K562 (cell line): ENCODE data around the gene SLC44A5. TPM values are rescaled to one million over a fixed set of nuclear protein-coding genes. Genes with fewer than 3 reads are reported as not detected.
A peak's percentile ranks its signal among the peaks of the same experiment; 100 is the strongest.

Source experiments
- ATAC-seq: fragments of 200-7000 bp; cut with Tn5 transposase; 3 replicates; pipeline ENCODE4 v1.9.1; 2020; ENCODE audit warnings: moderate library complexity
- BruUV-seq: library from RNA; stranded (reverse); fragments of 400-500 nt; replicated peaks from 2 replicates; lab custom pipeline; 2021; lab: Mats Ljungman, UMichigan
- CTCF ChIA-PET: fragments of 300-600 bp; formaldehyde crosslinking; extraction: SDS; loops from one replicate; lab custom pipeline; 2021; ENCODE audit warnings: low intra/inter-chr PET ratio; lab: Yijun Ruan, JAX
- POLR2A ChIA-PET: fragments of 300-600, 350-650 bp; sonication (Branson Sonifier 250); formaldehyde crosslinking; extraction: SDS; loops from one replicate; lab custom pipeline; 2021; ENCODE audit warnings: antibody characterized with exemption, inconsistent platforms; lab: Yijun Ruan, JAX
- DNase-seq, 4 experiments: peaks; one replicate each; pipeline versions ENCODE4 v3.0.0 to v3.0.0-alpha.2; 2011 to 2018; ENCODE audit warnings: low spot score in 3 of 4, mixed read lengths in 3 of 4; ENCODE audit errors: extremely low read depth in 1 of 4
- FAIRE-seq: peaks from 2 replicates; lab custom pipeline; 2011; peaks lifted over from hg19 to GRCh38; lab: Jason Lieb, UNC
- H2AFZ ChIP-seq: 2 replicates; pipeline ENCODE4 v1.6.0; 2011; ENCODE audit warnings: low read depth, low read length, control low read depth, inconsistent platforms
- H3K27ac ChIP-seq: fragments of 200-600 bp; 3 replicates; pipeline ENCODE4 v1.8.0; 2011; ENCODE audit warnings: low read depth, mild to moderate bottlenecking, control low read depth, inconsistent platforms, low read length, moderate library complexity, mixed read lengths; ENCODE audit errors: extremely low read depth
- H3K27me3 ChIP-seq, 2 experiments: fragments of 300-600 bp in 1 of 2; 2 replicates in 1 of 2; 3 replicates in 1 of 2; pipeline versions ENCODE4 v1.6.0 to v1.8.0; 2011; ENCODE audit warnings: inconsistent platforms in 2 of 2, low read length in 2 of 2, mild to moderate bottlenecking in 1 of 2, mixed read lengths in 1 of 2, moderate library complexity in 1 of 2; ENCODE audit not compliant: control insufficient read depth in 2 of 2, insufficient read depth in 2 of 2
- H3K36me3 ChIP-seq: fragments of 300-600 bp; 3 replicates; pipeline ENCODE4 v1.8.0; 2011; ENCODE audit warnings: mild to moderate bottlenecking, low read length, inconsistent platforms; ENCODE audit not compliant: control insufficient read depth, insufficient read depth
- H3K4me1 ChIP-seq, 2 experiments: fragments of 200-600 bp in 1 of 2; replicated peaks in 1 of 2; 2 replicates in 1 of 2; 3 replicates in 1 of 2; pipeline versions ENCODE4 v1.5.1 to v1.8.0; 2011; ENCODE audit warnings: inconsistent platforms in 2 of 2, low read length in 2 of 2, mild to moderate bottlenecking in 1 of 2, mixed read lengths in 1 of 2, moderate library complexity in 1 of 2; ENCODE audit not compliant: control insufficient read depth in 2 of 2, insufficient read depth in 2 of 2
- H3K4me2 ChIP-seq: 2 replicates; pipeline ENCODE4 v1.6.1; 2011; ENCODE audit warnings: low read length, control low read depth, inconsistent platforms, mixed read lengths; ENCODE audit not compliant: insufficient read depth
- H3K4me3 ChIP-seq: fragments of 200-600 bp; sonication (generic), shearing (Covaris generic); 2 replicates; pipeline ENCODE4 v1.5.1; 2016; ENCODE audit warnings: control low read depth, inconsistent platforms
- H3K79me2 ChIP-seq: fragments of 200-600 bp; 3 replicates; pipeline ENCODE4 v1.8.0; 2011; ENCODE audit warnings: low read length, inconsistent platforms; ENCODE audit not compliant: control insufficient read depth, insufficient read depth
- H3K9ac ChIP-seq, 2 experiments: 2 replicates each; pipeline versions ENCODE4 v1.6.0 to v1.6.1; 2011; ENCODE audit warnings: low read depth in 2 of 2, low read length in 2 of 2, control low read depth in 1 of 2, inconsistent platforms in 1 of 2, mild to moderate bottlenecking in 1 of 2, mixed read lengths in 1 of 2; ENCODE audit not compliant: insufficient read depth in 1 of 2
- H3K9me1 ChIP-seq: one replicate; pipeline ENCODE4 v1.6.0; 2011; ENCODE audit warnings: inconsistent platforms, mild to moderate bottlenecking, low read length, moderate library complexity; ENCODE audit not compliant: control insufficient read depth, insufficient read depth
- H3K9me3 ChIP-seq: replicated peaks from 2 replicates; pipeline ENCODE4 v1.5.1; 2011; ENCODE audit warnings: low read depth, low read length, inconsistent platforms; ENCODE audit not compliant: control insufficient read depth, insufficient read depth
- H4K20me1 ChIP-seq: replicated peaks from 2 replicates; pipeline ENCODE4 v1.6.1; 2011; ENCODE audit warnings: low read length, inconsistent platforms, mixed read lengths; ENCODE audit not compliant: control insufficient read depth, insufficient read depth
- CBFA2T2 ChIP-seq: fragments of 450-650 bp; conservative IDR thresholded peaks from 2 replicates; pipeline ENCODE4 v1.6.1; 2017; ENCODE audit warnings: mild to moderate bottlenecking
- CEBPB ChIP-seq: fragments of 450-650 bp; IDR thresholded peaks from 2 replicates; pipeline ENCODE4 v1.6.1; 2016; ENCODE audit warnings: missing genetic modification characterization, missing compliant biosample characterization
- EP400 ChIP-seq: fragments of 450-650 bp; IDR thresholded peaks from 2 replicates; pipeline ENCODE4 v1.6.1; 2017; ENCODE audit warnings: antibody characterized with exemption, mild to moderate bottlenecking, moderate library complexity
- HDAC6 ChIP-seq: IDR thresholded peaks from 2 replicates; pipeline ENCODE4 v1.6.1; 2012; ENCODE audit warnings: low read depth, mild to moderate bottlenecking, control low read depth, inconsistent platforms, low read length, moderate library complexity
- KDM1A ChIP-seq, 2 experiments: fragments of 450-650 bp; IDR thresholded peaks; 2 replicates each; pipeline ENCODE4 v1.6.1; 2016; ENCODE audit warnings: mild to moderate bottlenecking in 2 of 2
- KDM5B ChIP-seq: fragments of 200-600 bp; sonication (generic); IDR thresholded peaks from 2 replicates; pipeline ENCODE4 v1.6.1; 2012; ENCODE audit warnings: low read depth, mild to moderate bottlenecking, moderate library complexity, low read length, control low read depth, inconsistent platforms; ENCODE audit not compliant: insufficient replicate concordance
- MECOM ChIP-seq: fragments of 250-450 bp; sonication (Bioruptor Pico); IDR thresholded peaks from 2 replicates; pipeline ENCODE4 v1.8.0; 2022; ENCODE audit warnings: inconsistent platforms
- NCOA4 ChIP-seq: fragments of 450-650 bp; IDR thresholded peaks from 2 replicates; pipeline ENCODE4 v1.6.1; 2018; ENCODE audit warnings: mild to moderate bottlenecking; ENCODE audit not compliant: partially characterized antibody
- NUFIP1 ChIP-seq: fragments of 450-650 bp; IDR thresholded peaks from 2 replicates; pipeline ENCODE4 v1.6.1; 2018; ENCODE audit not compliant: partially characterized antibody
- PPARD ChIP-seq: fragments of 250-450 bp; sonication (Bioruptor Pico); IDR thresholded peaks from 2 replicates; pipeline ENCODE4 v1.8.0; 2022; ENCODE audit warnings: inconsistent platforms, mild to moderate bottlenecking, moderate library complexity
- SIN3B ChIP-seq: fragments of 450-650 bp; IDR thresholded peaks from 2 replicates; pipeline ENCODE4 v1.6.1; 2017; ENCODE audit warnings: low read depth, mild to moderate bottlenecking, moderate library complexity
- STAT5A ChIP-seq: IDR thresholded peaks from 2 replicates; pipeline ENCODE4 v1.6.1; 2012; ENCODE audit warnings: low read length, inconsistent platforms, borderline replicate concordance
- TCF3 ChIP-seq: sonication (generic); formaldehyde crosslinking; IDR thresholded peaks from 2 replicates; pipeline ENCODE4 v1.4.0; 2020; ENCODE audit warnings: mild to moderate bottlenecking, missing genetic modification reagents
- ZC3H11A ChIP-seq: IDR thresholded peaks from 2 replicates; pipeline ENCODE4 v1.6.1; 2012; ENCODE audit warnings: low read depth, low read length, improper control_type of control experiment
- WGBS: fragments of 100-300 bp; shearing (Covaris generic); methylation state at CpG from one replicate; pipeline ENCODE4 v1.1.6; 2016; ENCODE audit warnings: low coverage, mixed read lengths; ENCODE audit not compliant: insufficient coverage; ENCODE audit errors: missing lambda C conversion rate; 5-methylcytosine and 5-hydroxymethylcytosine counted together
- in situ Hi-C: fragments of 300-500 bp; cut with MboI; formaldehyde crosslinking; loops from 4 replicates; pipeline ENCODE4 v1.15.0; 2018; ENCODE audit warnings: inconsistent platforms, mixed read lengths
- intact Hi-C: fragments of 100-400 bp; cut with micrococcal nuclease; formaldehyde crosslinking; loops from 2 replicates; pipeline ENCODE4 v1.14.2; 2022
- polyA plus RNA-seq, 8 experiments: library from polyadenylated mRNA; depleted of rRNA in 4 of 8; stranded (reverse) in 5 of 8; unstranded in 3 of 8; fragments of >200 nt; fragmentation: Nextera tagmentation in 2 of 8; fragmentation: Illumina TruSeq in 1 of 8; extraction: Ambion mirVana in 2 of 8; extraction: Trizol in 1 of 8; gene quantifications; 2 replicates each; pipeline versions ENCODE4 v1.2.1 to v1.2.3, GENCODE V29; 2011 to 2014; ENCODE audit warnings: inconsistent platforms in 1 of 8, missing spikeins in 1 of 8
- total RNA-seq, 7 experiments: library from RNA; depleted of rRNA in 6 of 7; stranded (reverse); fragments of >200 nt in 6 of 7; fragmentation: Illumina TruSeq in 2 of 7; extraction: Trizol in 2 of 7; gene quantifications; 2 replicates each; pipeline versions ENCODE4 v1.2.1 to v1.2.3, GENCODE V29; 2011 to 2021; ENCODE audit warnings: low replicate concordance in 1 of 7
- TF ChIP-seq, protein P1 (sequence below): sonication (generic); formaldehyde crosslinking; IDR thresholded peaks from 2 replicates; pipeline ENCODE4 v1.8.1; 2022; ENCODE audit warnings: missing genetic modification reagents
- TF ChIP-seq, protein P2 (sequence below): sonication (generic); formaldehyde crosslinking; IDR thresholded peaks from 2 replicates; pipeline ENCODE4 v1.9.0; 2022; ENCODE audit warnings: mild to moderate bottlenecking, missing genetic modification reagents
- TF ChIP-seq, protein P3 (sequence below): sonication (generic); formaldehyde crosslinking; IDR thresholded peaks from 2 replicates; pipeline ENCODE4 v1.8.0; 2022; ENCODE audit warnings: mild to moderate bottlenecking, missing genetic modification reagents

The SLC44A5 gene
- total and polyA plus RNA-seq, 9 of the 15 experiments (the other 6 are each of a cell fraction or from before 2014, with no cell fraction given) = 1.2 to 10.1 (median 3.2) TPM

DNA sequence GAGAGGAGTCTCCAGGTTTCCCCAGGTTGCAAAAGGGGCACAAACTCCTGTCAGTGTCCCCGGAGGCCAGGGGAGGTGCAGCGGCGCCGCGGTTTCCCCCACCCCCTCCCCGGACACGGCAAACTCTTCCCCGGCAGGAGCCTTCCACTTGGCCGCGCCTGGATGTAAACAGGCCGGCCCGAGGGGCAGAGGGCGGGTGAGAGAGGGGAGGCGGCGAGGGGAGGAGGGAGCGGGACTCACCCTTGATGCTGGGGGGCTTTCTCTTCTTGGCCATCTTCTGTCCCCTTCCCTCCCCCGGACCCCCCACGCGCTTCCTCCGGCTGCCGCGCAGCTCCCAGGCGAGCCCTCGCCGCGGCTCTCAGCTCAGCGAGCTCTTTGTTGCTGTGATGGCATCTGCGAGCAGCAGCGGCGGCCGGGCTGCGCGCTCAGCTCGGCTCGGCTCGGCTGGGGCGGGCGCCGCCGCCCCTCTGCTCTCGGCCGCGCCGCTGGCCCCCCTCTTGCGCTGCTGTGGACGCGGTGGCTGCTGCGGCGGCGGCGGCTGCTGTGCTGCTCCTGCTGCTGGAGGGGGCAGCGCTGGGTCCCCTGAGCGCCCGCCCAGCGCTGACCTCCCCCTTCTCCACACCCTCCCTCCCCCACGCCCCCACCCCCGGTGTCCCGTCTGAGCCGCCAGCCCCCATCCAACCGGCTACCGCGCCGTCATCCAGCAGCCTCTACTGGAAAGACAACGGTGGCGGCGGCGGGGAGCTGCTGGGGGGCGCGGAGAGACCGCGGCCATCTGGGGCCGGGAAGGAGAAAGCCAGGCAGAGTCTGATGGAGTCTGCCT lies 4.9 kb upstream of the SLC44A5 start (continued):
- TF ChIP-seq KDM5B = peak; percentile 13
- TF ChIP-seq, all 486 proteins: peak for 3

DNA sequence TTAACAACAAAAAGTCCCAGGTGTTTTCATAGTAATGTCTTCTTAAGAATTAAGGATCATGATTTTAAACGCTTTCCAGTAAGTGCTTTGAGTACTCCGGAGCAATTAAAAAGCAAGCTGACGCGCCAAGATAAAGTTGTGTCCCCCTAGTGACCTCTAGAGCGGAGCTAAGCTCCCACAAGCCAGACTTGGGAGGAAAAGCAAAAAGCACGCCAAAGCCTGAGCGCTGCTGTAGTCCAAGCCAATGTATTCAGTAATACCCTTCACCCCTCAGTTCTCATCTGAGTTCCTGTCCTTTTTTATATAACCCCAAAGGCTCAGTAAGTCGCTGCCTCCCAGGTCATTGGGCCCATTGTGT lies 3.5 kb upstream of the SLC44A5 start:
- H3K36me3 ChIP-seq = no peaks in the 10 kb centered on the region
- FAIRE-seq = peak; percentile 85
- POLR2A ChIA-PET = interaction anchor here (0.7 to 1.5 kb wide), 2 partner anchors 16 to 342 kb away, joined by 4 to 5 read pairs; no protein-coding TSS in a partner anchor
- no peak overlapping the region for H3K27ac ChIP-seq
- H2AFZ ChIP-seq = no peak overlapping the region
- H3K79me2 ChIP-seq = no peaks in the 10 kb centered on the region
- peaks cover 8 to 23% of the 10 kb centered on the region in 2 experiments; a peak in 4 of 5 replicates for H3K4me1 ChIP-seq
- H3K9ac ChIP-seq = peak overlapping the region in 1 of 2 experiments; percentile 63; a peak in 1 of 4 replicates
- H4K20me1 ChIP-seq = peaks cover 8% of the 10 kb centered on the region; the same call in 1 of the 2 replicates
- peak in 2 of 4 experiments; percentile 51 to 67 for DNase-seq
- no peak overlapping the region; the same call in 1 of the 2 replicates for H3K4me3 ChIP-seq
- no peaks in the 10 kb centered on the region for H3K9me1 ChIP-seq
- peak overlapping the region; percentile 30 for H3K4me2 ChIP-seq
- ATAC-seq = peak; percentile 82
- CTCF ChIA-PET = no interaction called here
- WGBS = 1% methylated on average over 8 of the region's 8 CpGs
- intact Hi-C loops (no loop called here), in situ Hi-C loops (no loop called here)
- BruUV-seq = no TSS peak
- H3K9me3 ChIP-seq = no peaks in the 10 kb centered on the region
- H3K27me3 ChIP-seq = peaks cover 10 to 32% of the 10 kb centered on the region in 2 experiments; a peak in 3 of 5 replicates
- TF ChIP-seq, protein P1, sequence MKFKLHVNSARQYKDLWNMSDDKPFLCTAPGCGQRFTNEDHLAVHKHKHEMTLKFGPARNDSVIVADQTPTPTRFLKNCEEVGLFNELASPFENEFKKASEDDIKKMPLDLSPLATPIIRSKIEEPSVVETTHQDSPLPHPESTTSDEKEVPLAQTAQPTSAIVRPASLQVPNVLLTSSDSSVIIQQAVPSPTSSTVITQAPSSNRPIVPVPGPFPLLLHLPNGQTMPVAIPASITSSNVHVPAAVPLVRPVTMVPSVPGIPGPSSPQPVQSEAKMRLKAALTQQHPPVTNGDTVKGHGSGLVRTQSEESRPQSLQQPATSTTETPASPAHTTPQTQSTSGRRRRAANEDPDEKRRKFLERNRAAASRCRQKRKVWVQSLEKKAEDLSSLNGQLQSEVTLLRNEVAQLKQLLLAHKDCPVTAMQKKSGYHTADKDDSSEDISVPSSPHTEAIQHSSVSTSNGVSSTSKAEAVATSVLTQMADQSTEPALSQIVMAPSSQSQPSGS = no peak
- TF ChIP-seq KDM1A (IDR thresholded peaks at IDR 0.05) = peak; percentile 14 to 32; a peak in 2 of 4 replicates
- no peak for TF ChIP-seq CEBPB
- TF ChIP-seq TCF3 (CRISPR knock-in tag) = peak; percentile 32; the same call in 1 of the 2 replicates
- no peak for TF ChIP-seq MECOM
- TF ChIP-seq, protein P2, sequence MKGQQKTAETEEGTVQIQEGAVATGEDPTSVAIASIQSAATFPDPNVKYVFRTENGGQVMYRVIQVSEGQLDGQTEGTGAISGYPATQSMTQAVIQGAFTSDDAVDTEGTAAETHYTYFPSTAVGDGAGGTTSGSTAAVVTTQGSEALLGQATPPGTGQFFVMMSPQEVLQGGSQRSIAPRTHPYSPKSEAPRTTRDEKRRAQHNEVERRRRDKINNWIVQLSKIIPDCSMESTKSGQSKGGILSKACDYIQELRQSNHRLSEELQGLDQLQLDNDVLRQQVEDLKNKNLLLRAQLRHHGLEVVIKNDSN (CRISPR knock-in tag) = no peak
- TF ChIP-seq, protein P3, sequence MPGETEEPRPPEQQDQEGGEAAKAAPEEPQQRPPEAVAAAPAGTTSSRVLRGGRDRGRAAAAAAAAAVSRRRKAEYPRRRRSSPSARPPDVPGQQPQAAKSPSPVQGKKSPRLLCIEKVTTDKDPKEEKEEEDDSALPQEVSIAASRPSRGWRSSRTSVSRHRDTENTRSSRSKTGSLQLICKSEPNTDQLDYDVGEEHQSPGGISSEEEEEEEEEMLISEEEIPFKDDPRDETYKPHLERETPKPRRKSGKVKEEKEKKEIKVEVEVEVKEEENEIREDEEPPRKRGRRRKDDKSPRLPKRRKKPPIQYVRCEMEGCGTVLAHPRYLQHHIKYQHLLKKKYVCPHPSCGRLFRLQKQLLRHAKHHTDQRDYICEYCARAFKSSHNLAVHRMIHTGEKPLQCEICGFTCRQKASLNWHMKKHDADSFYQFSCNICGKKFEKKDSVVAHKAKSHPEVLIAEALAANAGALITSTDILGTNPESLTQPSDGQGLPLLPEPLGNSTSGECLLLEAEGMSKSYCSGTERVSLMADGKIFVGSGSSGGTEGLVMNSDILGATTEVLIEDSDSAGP (CRISPR knock-in tag) = no peak
- TF ChIP-seq NCOA4 = no peak
- TF ChIP-seq STAT5A = peak; percentile 21; the same call in 1 of the 2 replicates
- TF ChIP-seq ZC3H11A = no peak
- no peak for TF ChIP-seq SIN3B
- TF ChIP-seq CBFA2T2 = peak; percentile 12; the same call in 1 of the 2 replicates
- TF ChIP-seq EP400 = no peak
- TF ChIP-seq NUFIP1 = no peak
- no peak for TF ChIP-seq PPARD (CRISPR knock-in tag)
- TF ChIP-seq HDAC6 = no peak
